KBM-7 (cell line): Measurements from ENCODE around the gene SNX27.
A peak's percentile ranks its signal among the peaks of the same experiment; 100 is the strongest.
"Not testable (repeated sequence)": the region's sequence is repeated elsewhere in the genome, so short reads cannot be mapped to it uniquely, and the experiment has no call there.

Experiments
- DNase-seq: peaks from one replicate; pipeline ENCODE4 v3.0.0-alpha.2; 2015
- in situ Hi-C: fragments of 300-500 bp; cut with MboI; formaldehyde crosslinking; loops from 2 replicates; pipeline ENCODE4 v1.14.3; 2020; ENCODE audit warnings: low sequenced_read_pairs, low pct_unique_long_range_greater_than_20kb, mixed read lengths

Gene SNX27

DNA sequence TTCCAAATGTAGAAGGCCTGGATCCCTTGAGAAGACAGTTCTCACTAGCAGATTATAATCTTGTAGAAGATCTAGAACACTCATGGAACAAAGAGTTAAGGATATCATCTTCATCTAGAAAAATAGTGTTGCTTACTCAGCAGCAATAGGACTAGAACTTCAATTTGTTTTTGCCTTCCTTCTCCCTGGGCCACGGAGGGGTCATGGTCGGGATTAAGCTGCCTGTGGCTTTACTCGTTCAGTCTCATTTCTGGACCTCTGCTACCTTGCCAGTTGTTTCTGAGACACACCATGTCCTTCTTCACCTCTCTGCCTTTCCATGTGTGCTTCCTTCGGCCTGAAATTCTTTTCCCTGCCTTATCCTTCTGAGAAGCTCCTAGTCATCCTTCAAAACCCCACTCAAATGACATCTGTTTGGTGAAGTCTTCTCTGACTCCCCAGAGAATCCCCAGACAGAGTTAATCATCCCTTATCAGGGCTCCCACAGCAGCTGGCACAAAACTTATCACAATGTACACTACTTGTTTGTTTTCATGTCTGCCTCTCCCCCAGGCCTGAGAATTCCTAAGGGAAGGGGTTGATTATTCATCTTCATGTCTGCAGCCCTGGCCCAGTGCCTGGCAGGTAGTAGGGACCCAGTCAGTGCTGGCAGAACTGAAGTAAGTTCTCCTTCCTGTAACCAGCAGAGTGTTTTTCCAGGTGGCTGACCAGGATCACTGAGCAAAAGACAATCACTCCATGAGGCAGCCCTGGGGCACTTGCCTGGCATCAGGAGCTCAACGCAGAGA, 15.5 kb upstream of the SNX27 start:
- in situ Hi-C loops: no loop called here
- no peak for DNase-seq

DNA sequence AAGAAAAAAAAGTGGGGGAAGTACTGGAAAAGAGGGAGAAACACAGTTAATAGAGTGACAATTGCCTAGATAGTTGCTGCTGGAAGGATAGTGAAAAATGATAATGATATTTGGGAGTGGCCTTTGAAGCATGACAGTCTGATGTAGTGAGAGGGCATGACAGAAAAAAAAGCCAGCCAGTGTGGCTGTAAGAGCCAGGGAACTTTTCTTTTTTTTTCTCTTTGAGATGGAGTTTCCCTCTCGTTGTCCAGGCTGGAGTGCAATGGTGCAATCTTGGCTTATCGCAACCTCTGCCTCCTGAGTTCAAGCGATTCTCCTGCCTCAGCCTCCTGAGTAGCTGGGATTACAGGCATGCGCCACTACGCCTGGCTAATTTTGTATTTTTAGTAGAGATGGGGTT, 9.3 kb upstream of the SNX27 start:
- DNase-seq, in situ Hi-C loops: not testable (repeated sequence)

DNA sequence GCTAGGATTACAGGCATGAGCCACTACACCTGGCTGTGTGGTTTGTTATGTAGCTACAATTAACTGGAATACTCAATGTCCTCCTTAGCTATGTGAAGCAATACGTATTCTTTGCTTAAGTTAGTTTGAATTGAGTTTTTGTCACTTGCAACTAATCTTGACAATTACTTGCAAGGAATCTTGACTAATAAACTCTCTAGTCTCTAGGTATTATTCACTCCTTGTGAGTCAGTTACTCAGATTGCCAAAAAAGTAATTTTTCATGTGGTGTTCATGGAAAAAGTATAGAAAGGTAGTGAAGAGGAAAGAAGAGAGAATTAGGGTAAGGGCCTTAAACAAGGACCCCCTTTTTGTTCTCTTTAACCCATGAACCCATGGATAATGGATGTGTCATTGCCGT, 7.6 kb upstream of the SNX27 start:
- in situ Hi-C loops: no loop called here

DNA sequence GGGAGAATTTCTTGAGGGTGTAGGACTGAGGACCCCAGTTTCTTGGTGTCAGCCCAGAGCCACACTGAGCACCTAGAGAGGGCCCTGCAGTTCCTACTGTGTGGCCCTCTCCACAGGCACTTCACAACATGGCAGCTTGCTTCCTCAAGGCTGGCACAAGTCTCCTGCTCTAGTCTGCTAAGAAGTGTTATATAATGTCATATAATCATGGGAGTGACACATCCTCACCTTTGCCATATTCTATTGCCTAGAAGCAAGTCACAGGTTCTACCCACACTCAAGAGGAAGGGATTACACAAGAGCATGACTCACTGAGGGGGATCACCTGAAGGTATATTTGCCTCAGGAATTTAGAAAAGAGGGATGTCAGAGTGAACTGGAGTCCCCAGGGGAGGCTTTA, 5.5 kb upstream of the SNX27 start:
- no peak for DNase-seq
- in situ Hi-C loops: no loop called here

More for the DNA sequence above, 7.6 kb upstream of the SNX27 start:
- DNase-seq: no peak

DNA sequence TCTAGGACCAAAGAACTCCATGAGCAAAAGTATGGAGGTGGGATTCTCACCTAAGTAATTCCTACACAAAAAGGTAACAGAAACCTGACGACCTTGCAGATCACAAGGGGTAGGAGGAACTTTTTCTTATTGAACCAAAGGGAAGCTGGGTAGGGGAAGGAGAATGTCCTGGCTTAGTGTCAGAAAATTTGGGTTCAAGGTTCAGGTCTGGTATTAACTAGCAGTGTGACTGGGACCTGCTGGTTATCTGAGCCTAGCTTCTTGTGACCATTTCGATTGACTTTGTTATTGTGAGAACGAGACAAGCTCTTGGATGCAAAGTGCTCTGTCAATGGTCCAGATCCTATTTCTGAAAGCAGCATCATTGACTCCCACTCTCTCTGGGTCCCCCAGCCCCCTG, 5.0 kb upstream of the SNX27 start:
- no peak for DNase-seq
- in situ Hi-C loops: no loop called here

DNA sequence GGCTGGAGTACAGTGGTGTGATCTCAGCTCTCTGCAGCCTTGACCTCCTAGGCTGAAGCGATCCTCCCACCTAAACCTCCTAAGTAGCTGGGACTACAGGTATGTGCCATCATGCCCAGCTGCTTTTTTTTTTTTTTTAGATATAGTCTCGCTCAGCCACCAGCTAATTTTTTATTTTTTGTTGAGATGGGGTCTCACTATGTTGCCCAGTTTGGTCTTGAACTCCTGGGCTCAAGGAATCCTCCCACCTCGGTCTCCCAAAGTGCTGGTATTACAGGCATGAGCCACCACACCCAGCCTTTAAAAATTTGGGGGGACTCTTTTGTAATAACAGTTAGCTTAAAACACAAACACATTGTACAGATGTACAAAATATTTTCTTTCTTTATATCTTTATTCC, 1.7 kb upstream of the SNX27 start:
- in situ Hi-C loops: no loop called here
- DNase-seq: no peak

DNA sequence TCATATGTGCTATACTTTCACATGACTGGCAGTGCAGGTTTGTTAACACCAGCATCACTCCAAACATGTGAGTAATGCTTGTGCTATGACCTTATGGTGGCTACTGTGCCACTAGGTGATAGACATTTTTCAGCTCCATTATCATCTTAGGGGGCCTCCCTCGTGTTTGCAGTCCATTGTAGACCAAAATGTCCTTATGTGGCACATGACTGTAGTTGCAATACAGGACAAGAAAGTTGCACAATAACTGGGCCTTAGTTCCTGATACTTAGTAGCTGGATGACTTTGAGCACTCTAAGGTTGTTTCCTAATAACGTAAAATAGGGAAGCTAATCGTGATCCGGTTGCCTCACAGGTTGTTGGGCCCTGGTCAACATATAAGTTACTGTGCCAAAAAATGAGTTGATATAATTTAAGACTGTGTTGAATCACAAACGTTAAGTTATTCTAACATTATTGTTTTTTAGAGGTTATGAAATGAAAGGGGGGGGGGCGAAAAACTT, 511 bp upstream of the SNX27 start:
- in situ Hi-C loops: no loop called here
- no peak for DNase-seq

DNA sequence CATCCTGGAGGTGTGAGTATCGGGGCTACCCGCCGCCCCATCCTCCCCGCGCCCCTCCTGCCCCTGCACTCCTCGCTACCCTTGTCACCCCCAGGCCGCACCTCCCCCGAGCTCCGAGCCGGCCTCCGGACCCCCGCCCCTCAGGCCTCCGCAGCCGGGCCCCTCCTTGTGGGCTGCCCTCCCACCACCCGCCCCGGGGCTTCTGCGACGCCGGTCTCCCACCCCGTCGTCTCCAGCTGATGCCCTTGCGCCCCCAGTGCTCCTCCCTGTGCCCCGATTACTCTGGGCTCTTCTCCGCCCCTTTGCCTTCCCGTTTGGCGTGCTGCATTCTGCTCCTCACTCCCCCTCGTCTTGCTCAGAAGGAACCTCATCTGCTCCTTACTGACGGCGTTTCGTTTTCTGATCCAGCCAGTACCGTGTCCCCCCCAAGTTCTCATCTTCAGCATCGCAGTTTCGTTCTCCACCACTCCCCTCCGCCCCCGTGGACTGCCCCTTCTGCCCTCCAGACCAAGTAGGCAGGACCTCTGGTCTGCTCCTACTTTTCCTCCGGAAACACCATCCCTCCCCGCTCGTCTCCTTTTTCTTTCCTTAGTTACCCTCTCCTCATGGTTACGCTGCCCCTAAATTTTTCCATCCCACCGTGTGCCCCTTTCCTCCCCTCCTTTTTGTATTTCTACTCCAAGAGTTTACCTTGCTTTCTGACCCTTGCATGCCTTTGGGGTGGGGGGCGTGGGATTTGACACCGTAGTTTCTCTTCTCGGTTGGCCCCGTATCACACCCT, 841 bp downstream of the SNX27 start:
- in situ Hi-C loops: no loop called here
- peak; percentile 32 for DNase-seq

DNA sequence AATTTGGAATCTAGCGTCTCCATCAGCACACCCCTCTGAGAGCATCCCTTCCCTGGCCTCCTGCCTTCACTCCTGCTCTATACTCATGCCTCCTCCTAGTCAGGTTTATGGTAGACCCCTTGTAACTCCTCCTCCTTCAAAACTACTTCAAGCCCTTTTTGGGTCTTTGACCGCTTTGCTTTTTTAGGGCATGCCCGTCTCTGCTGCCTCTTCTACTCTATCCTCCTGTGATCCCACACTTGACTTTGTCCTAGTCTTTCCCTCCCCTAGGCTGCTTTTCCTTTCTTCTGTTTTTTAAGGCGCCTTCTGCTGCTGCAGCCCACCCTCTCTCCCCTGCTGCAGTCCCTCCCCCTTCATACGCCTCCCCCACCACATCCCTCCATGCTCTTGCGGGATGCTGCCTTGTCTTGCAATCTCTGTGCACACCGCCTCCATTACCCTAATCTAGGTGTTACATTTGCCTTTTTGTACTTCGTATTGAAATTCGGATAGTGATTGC, 1.5 kb downstream of the SNX27 start:
- DNase-seq: no peak
- in situ Hi-C loops: no loop called here

DNA sequence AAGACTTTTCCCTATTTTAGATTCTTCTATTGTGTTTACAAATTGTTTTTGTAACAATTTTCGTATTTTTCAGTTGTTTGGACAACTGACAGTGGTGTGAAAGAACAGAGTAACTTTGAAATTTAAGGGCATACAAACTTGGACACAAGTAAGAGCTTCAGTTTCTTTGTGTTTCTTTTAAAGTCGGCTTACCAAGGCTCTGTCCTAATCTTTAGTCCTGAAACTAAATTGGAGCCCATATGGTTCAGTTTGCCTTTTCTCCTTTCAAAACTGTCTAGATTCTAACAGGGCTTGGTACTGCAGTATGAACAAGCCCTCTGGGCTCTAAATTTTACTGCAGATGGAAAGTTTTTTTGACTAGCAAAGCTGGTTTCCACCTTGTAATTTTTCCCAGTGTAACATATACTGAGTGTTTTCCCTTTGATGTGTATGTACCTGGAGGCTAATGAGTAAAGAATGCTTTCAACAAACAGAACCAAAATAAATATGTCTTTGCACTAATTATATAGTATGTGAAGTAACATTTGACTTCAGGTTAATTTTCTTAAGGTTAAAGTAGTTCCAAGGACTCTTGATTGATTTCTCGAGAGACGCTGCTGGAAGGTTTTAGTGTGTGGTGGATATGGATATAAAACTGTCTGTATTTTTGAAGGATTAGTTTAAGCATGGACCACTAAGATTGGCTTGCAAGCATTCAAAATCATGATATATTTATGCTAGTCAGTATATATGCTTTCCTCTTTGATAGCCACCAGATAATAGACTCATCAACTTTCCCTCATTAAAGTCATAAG, 4.1 kb downstream of the SNX27 start:
- DNase-seq: no peak

DNA sequence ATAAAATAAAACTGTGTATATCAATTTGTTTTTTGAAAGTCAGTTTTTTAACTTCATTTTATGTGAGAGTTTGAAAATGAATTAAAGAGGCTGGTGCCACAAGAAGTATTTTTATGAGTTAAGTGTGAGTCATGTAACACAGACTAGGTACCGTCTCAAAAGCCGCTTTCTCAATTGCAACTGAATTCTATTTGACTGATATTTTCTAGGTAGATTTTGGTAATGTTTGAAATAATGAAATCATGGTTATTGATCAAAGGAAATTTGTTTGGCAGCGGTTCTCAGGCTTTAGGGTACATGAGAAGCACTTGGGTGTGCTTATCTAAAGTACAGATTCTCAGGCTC, 4.6 kb downstream of the SNX27 start:
- in situ Hi-C loops: no loop called here
- no peak for DNase-seq

More for the DNA sequence above, 4.1 kb downstream of the SNX27 start:
- in situ Hi-C loops: no loop called here

DNA sequence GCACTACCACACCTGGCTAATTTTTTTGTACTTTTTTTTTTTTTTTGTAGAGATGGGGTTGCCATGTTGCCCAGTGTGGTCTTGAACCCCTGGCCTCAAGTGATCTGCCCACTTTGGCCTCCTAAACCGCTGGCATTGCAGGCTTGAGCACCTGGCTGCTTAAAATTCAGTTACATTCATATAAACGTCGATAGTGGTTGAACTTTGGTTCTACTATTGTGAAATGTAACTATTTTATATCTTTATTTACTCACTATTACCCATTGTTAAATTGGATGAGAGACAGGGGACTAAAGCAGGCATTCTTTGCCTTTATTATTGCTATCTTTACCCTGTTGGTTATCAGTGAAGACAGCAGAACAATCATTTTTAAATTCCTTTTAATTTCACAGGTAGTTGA, 6.2 kb downstream of the SNX27 start:
- in situ Hi-C loops: no loop called here
- DNase-seq: no peak

DNA sequence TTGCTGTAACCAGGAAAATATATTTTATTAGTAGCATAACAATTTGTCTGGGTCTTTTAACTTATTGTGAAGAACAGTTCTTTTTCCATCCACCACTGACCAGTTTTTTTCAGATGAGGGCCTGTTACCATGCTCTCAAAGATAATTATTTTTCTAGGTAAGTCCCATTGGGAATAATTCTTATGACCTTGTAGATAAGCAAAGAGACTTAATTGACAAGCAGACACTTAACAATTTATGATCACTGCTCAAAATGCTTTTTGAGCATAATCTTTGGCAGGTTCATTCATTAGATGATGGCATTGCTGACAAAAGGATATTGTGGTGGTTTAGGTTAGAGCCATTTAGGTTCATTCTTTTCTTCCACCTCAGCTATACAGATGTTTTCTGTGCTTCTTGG, 6.6 kb downstream of the SNX27 start:
- no peak for DNase-seq
- in situ Hi-C loops: no loop called here

DNA sequence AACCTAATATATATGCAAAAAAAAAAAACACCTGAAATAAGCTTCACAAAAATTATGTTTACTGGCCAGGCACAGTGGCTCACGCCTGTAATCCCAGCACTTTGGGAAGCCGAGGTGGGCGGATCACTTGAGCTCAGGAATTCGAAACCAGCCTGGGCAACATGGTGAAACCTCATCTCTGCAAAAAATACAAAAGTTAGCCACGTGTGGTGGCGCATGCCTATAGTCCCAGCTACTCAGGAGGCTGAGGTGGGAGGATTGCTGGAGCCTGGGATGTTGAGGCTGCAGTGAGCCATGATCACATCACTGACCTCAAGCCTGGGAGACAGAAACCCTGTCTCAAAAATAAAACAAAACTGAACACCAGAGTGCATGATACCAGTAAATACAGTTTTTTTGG, 7.1 kb downstream of the SNX27 start:
- in situ Hi-C loops, DNase-seq: not testable (repeated sequence)

DNA sequence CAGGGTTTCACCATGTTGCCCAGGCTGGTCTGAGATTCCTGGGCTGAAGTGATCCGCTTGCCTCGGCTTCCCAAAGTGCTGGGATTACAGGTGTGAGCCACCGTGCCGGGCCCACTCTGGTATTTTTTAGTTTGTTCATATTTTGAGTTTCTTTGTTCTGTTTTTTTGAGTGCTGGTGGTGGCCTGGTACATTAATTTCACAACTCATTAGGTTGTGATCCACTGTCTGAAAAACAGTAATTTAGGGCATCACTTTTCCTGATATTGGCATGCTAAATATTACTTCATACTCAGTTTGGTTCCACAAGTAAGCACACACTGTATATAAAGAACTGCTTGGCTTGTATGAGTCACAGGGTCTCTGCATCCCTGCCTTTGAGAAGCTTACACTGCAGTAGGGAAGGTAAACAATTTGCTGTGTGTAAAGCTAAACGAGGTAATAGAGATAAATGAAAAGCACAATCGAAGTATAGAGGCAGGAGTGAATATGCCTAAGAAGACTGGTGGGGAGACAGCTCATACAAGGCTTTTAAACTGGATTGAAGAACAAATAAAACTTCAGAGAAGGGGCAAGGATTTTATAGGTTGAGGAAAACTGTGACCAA, 7.7 kb downstream of the SNX27 start:
- in situ Hi-C loops: no loop called here

DNA sequence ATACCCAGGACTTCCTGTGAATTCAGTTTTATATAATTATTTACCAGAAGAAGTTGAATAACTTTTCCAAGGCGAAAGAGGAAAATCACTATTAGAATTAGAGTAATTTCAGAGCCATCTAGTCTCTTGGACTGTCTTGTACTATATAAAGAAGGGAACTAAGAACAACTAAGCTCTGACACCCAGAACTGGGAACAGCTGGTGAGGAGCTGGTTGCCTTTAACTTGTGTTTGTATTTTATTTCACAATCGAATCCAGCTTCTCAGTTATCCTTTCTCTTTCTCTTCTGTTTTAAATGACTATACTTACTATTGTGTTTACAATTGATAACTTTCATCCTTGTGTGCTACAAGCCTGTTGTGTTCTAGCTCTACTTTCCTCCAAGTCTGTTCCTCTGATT, 8.4 kb downstream of the SNX27 start:
- DNase-seq: no peak
- in situ Hi-C loops: no loop called here

More for the DNA sequence above, 7.7 kb downstream of the SNX27 start:
- no peak for DNase-seq

DNA sequence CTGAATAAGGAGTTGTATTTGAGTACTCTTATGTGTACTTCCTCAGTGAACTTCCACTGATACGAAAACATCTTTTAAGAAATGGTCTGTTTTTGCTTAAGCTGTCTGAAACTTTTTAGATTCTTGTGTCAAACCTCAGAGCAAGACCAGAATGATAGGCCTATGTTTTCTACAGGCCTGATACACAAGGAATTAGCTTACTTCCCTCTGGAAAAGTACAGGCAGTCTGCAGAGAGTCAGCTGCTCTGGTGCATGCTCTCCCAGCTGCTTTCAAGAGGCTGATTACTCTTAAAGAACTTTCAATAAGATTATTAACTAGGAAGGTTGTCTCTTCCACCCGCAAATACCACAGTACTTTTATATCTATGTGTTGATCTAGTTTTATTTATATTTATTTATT, 9.5 kb downstream of the SNX27 start:
- in situ Hi-C loops: no loop called here

DNA sequence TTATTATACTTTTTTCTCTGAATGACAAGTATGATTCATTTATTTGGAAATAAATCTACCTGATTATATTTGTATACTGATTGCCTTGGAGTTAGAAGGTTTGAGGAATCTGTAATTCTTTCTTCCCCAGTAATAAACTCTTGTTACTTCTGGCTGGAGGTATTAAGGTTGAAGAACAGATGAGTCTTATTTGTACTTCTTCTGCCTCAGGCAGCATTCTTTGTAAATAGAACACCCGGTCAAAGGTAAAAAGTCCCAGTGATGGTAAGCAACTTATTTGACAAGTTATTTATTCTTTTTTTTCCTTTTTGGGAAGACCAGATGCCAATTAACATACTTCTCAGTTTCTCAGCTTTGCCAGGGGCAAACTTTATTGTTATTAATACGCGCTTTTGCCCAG, 12.9 kb downstream of the SNX27 start:
- no peak for DNase-seq
- in situ Hi-C loops: no loop called here

More for the DNA sequence above, 9.5 kb downstream of the SNX27 start:
- DNase-seq: no peak

DNA sequence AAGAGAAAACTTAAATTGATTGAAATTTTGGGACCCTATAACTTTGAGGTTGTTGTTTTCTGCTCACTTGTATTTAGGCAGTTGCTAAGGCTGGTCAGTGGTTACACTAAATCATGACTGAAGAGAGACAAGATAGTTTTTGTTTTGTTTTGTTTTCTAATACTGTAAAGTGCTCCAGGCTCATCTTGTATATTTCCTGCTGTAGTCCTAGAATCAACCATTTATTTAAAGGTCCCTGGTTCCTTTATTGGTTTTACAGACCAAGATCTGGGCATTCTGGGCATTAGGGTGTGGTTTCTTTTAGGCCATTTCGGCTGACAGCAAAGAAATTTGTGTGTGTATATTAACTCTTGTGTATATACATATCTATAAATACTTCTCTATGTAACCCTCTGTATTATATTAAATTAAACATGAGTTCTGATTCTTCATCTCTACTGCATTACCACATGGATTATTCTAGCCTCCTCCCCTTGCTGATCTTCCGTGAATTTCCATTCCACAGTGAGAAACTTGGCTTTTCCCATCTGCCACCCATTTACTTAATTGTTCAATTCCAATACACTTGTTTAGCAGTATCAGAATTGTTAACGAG, 15.0 kb downstream of the SNX27 start:
- DNase-seq: no peak
- in situ Hi-C loops: no loop called here
